HEK293 (cell line): Measurements from ENCODE around the gene ABHD12B.

Experiments
- CTCF ChIP-seq: fragments of 450-650 bp; formaldehyde crosslinking; IDR thresholded peaks from 2 replicates; pipeline ENCODE4 v1.5.1; 2016; ENCODE audit warnings: missing biosample characterization, missing genetic modification characterization
- MZF1 ChIP-seq: fragments of 450-650 bp; formaldehyde crosslinking; IDR thresholded peaks from 2 replicates; pipeline ENCODE4 v1.5.1; 2017; ENCODE audit warnings: missing biosample characterization, missing genetic modification characterization, borderline replicate concordance
- ZNF132 ChIP-seq: fragments of 450-650 bp; formaldehyde crosslinking; IDR thresholded peaks from 2 replicates; pipeline ENCODE4 v1.5.1; 2017; ENCODE audit warnings: missing biosample characterization, missing genetic modification characterization, borderline replicate concordance
- ZNF146 ChIP-seq: fragments of 450-650 bp; formaldehyde crosslinking; IDR thresholded peaks from 2 replicates; pipeline ENCODE4 v1.5.1; 2016; ENCODE audit warnings: missing biosample characterization, missing genetic modification characterization
- ZNF530 ChIP-seq: fragments of 450-650 bp; formaldehyde crosslinking; IDR thresholded peaks from 2 replicates; pipeline ENCODE4 v1.5.1; 2016; ENCODE audit warnings: low read depth, missing biosample characterization, missing genetic modification characterization
- ZNF585B ChIP-seq: fragments of 450-650 bp; formaldehyde crosslinking; IDR thresholded peaks from 2 replicates; pipeline ENCODE4 v1.5.1; 2016; ENCODE audit warnings: missing biosample characterization, missing genetic modification characterization
- ZSCAN30 ChIP-seq: fragments of 450-650 bp; IDR thresholded peaks from 2 replicates; pipeline ENCODE4 v1.5.1; 2018; ENCODE audit warnings: missing biosample characterization, mild to moderate bottlenecking, missing genetic modification characterization, moderate library complexity

- TF ChIP-seq ZNF585B (tag by site-specific recombination) (no peak), MZF1 (tag by site-specific recombination) (no peak), CTCF (tag by site-specific recombination) (no peak), ZNF530 (tag by site-specific recombination) (no peak), ZSCAN30 (tag by site-specific recombination) (no peak), ZNF132 (no peak), ZNF146 (tag by site-specific recombination) (no peak)
Measured at GRCh38 chr14:50874757-50875156, 2.9 kb downstream of the ABHD12B start.
